ENCODE data around the gene ELFN2. TPM values are rescaled to one million over a fixed set of nuclear protein-coding genes. Genes with fewer than 3 reads are reported as not detected.

Gene ELFN2
- total RNA-seq, 1 donor from 2014 or later: 0.36 TPM

GRCh38 chr22:37338539-37339246 is 88.6 kb downstream of the ELFN2 start:
- TF ChIP-seq CTCF (IDR thresholded peaks at IDR 0.05; ENCODE audit: unreplicated experiment): no peak
- H3K4me3 Mint-ChIP-seq (ENCODE audit: low read depth): no peak overlapping the region
- DNase-seq (ENCODE audit: low spot score, unreplicated experiment): no peak
- no peaks in the 10 kb centered on the region for H3K36me3 Mint-ChIP-seq (ENCODE audit: insufficient read depth)
- H3K27me3 Mint-ChIP-seq: peaks cover 66% of the 10 kb centered on the region
- H3K27ac Mint-ChIP-seq: no peak overlapping the region
- H3K4me1 Mint-ChIP-seq (ENCODE audit: low read depth): peaks cover 3% of the 10 kb centered on the region
- H3K9me3 Mint-ChIP-seq (ENCODE audit: low read depth): no peaks in the 10 kb centered on the region

- H3K4me3 Mint-ChIP-seq (ENCODE audit: low read depth): no peak overlapping the region
- TF ChIP-seq CTCF (IDR thresholded peaks at IDR 0.05; ENCODE audit: unreplicated experiment): no peak
- no peaks in the 10 kb centered on the region for H3K9me3 Mint-ChIP-seq (ENCODE audit: low read depth)
- H3K36me3 Mint-ChIP-seq (ENCODE audit: insufficient read depth): no peaks in the 10 kb centered on the region
- peaks cover 75% of the 10 kb centered on the region for H3K27me3 Mint-ChIP-seq
- no peak overlapping the region for H3K27ac Mint-ChIP-seq
- DNase-seq (ENCODE audit: low spot score, unreplicated experiment): no peak
- peaks cover 4% of the 10 kb centered on the region for H3K4me1 Mint-ChIP-seq (ENCODE audit: low read depth)
Measured at GRCh38 chr22:37337204-37337943, 89.9 kb downstream of the ELFN2 start.

- H3K36me3 Mint-ChIP-seq (ENCODE audit: insufficient read depth): no peaks in the 10 kb centered on the region
- DNase-seq (ENCODE audit: low spot score, unreplicated experiment): no peak
- H3K27ac Mint-ChIP-seq: no peak overlapping the region
- TF ChIP-seq CTCF (IDR thresholded peaks at IDR 0.05; ENCODE audit: unreplicated experiment): no peak
- H3K27me3 Mint-ChIP-seq: peaks cover 71% of the 10 kb centered on the region
- no peaks in the 10 kb centered on the region for H3K9me3 Mint-ChIP-seq (ENCODE audit: low read depth)
- H3K4me3 Mint-ChIP-seq (ENCODE audit: low read depth): no peak overlapping the region
- H3K4me1 Mint-ChIP-seq (ENCODE audit: low read depth): peaks cover 4% of the 10 kb centered on the region
Measured at GRCh38 chr22:37336579-37336978, 90.7 kb downstream of the ELFN2 start.

GRCh38 chr22:37335806-37336199 is 91.5 kb downstream of the ELFN2 start:
- Mint-ChIP-seq H3K4me3 (ENCODE audit: low read depth) (no peak overlapping the region), H3K9me3 (ENCODE audit: low read depth) (no peaks in the 10 kb centered on the region), H3K4me1 (ENCODE audit: low read depth) (peaks cover 4% of the 10 kb centered on the region), H3K27me3 (peaks cover 68% of the 10 kb centered on the region), H3K36me3 (ENCODE audit: insufficient read depth) (no peaks in the 10 kb centered on the region), H3K27ac (no peak overlapping the region)
- DNase-seq (ENCODE audit: low spot score, unreplicated experiment): no peak
- TF ChIP-seq CTCF (IDR thresholded peaks at IDR 0.05; ENCODE audit: unreplicated experiment): no peak

- no peak for DNase-seq (ENCODE audit: low spot score, unreplicated experiment)
- Mint-ChIP-seq H3K36me3 (ENCODE audit: insufficient read depth) (no peaks in the 10 kb centered on the region), H3K27ac (no peak overlapping the region), H3K27me3 (peaks cover 61% of the 10 kb centered on the region), H3K9me3 (ENCODE audit: low read depth) (no peaks in the 10 kb centered on the region), H3K4me1 (ENCODE audit: low read depth) (peaks cover 9% of the 10 kb centered on the region), H3K4me3 (ENCODE audit: low read depth) (no peak overlapping the region)
- TF ChIP-seq CTCF (IDR thresholded peaks at IDR 0.05; ENCODE audit: unreplicated experiment): peak; percentile 39
Measured at GRCh38 chr22:37334859-37335805, 92.1 kb downstream of the ELFN2 start.

All from progenitor cell of endocrine pancreas (in vitro differentiated cells).